Measurements from ENCODE around the gene C5AR2. TPM values are rescaled to one million over a fixed set of nuclear protein-coding genes. Genes with fewer than 3 reads are reported as not detected.

Gene C5AR2
- total RNA-seq, 1 experiment from 2014 or later = not detected

- no peaks in the 10 kb centered on the region for H3K79me1 ChIP-seq (ENCODE audit: insufficient read depth, low read depth, low read length, poor library complexity, severe bottlenecking)
- H3K27ac Mint-ChIP-seq = no peak overlapping the region
- DNase-seq = no peak
- no peaks in the 10 kb centered on the region for H4K20me1 ChIP-seq (ENCODE audit: control insufficient read depth, insufficient read depth, insufficient read length)
- TF ChIP-seq, protein P1, sequence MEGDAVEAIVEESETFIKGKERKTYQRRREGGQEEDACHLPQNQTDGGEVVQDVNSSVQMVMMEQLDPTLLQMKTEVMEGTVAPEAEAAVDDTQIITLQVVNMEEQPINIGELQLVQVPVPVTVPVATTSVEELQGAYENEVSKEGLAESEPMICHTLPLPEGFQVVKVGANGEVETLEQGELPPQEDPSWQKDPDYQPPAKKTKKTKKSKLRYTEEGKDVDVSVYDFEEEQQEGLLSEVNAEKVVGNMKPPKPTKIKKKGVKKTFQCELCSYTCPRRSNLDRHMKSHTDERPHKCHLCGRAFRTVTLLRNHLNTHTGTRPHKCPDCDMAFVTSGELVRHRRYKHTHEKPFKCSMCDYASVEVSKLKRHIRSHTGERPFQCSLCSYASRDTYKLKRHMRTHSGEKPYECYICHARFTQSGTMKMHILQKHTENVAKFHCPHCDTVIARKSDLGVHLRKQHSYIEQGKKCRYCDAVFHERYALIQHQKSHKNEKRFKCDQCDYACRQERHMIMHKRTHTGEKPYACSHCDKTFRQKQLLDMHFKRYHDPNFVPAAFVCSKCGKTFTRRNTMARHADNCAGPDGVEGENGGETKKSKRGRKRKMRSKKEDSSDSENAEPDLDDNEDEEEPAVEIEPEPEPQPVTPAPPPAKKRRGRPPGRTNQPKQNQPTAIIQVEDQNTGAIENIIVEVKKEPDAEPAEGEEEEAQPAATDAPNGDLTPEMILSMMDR (conservative IDR thresholded peaks at IDR 0.05) = no peak
- no peak overlapping the region for H4K5ac ChIP-seq (ENCODE audit: insufficient read length, low read depth, low read length)
- H4K91ac ChIP-seq (ENCODE audit: insufficient read length, low read depth, low read length) = no peak overlapping the region
- H3K36me3 Mint-ChIP-seq (ENCODE audit: insufficient read depth in 1 of 3, low read depth in 3 of 3) = no peaks in the 10 kb centered on the region
- no peaks in the 10 kb centered on the region for H3K4me1 ChIP-seq (ENCODE audit: insufficient read depth, low read length)
- no peak overlapping the region for H2AK5ac ChIP-seq (ENCODE audit: insufficient read length, low read length)
- no peak overlapping the region for H2BK5ac ChIP-seq (ENCODE audit: insufficient read length, low read length)
- H3K79me2 ChIP-seq (ENCODE audit: insufficient read depth, low read length) = no peaks in the 10 kb centered on the region
- H3K9me3 Mint-ChIP-seq = no peaks in the 10 kb centered on the region; a peak in 1 of 5 replicates
- WGBS (ENCODE audit: extremely low coverage, insufficient read length, low lambda C conversion rate) = no CpG with 5 or more reads among the region's 5 CpGs
- H3T11ph ChIP-seq (ENCODE audit: low read length) = no peak overlapping the region
- no peak overlapping the region for H2AFZ ChIP-seq (ENCODE audit: low read length)
- H3K4me3 Mint-ChIP-seq = no peak overlapping the region
- H2BK12ac ChIP-seq (ENCODE audit: insufficient read length, low read depth, low read length) = no peak overlapping the region
- H2BK15ac ChIP-seq (ENCODE audit: low read depth, low read length) = no peak overlapping the region
- H3K9me3 ChIP-seq (ENCODE audit: control insufficient read depth, low read depth, low read length) = no peaks in the 10 kb centered on the region
- no peak overlapping the region for H2BK20ac ChIP-seq (ENCODE audit: low read depth, low read length, poor library complexity, severe bottlenecking)
- H3K27me3 Mint-ChIP-seq (ENCODE audit: low read depth) = peaks cover 21% of the 10 kb centered on the region
- H3K14ac ChIP-seq (ENCODE audit: insufficient read depth, low read length) = no peak overlapping the region
- no peak overlapping the region for H3K18ac ChIP-seq (ENCODE audit: insufficient read length, low read depth, low read length)
- no peak overlapping the region for H2BK120ac ChIP-seq (ENCODE audit: low read depth, low read length, poor library complexity, severe bottlenecking)
- no peaks in the 10 kb centered on the region for H3K23me2 ChIP-seq (ENCODE audit: insufficient read length, low read depth, low read length, poor library complexity, severe bottlenecking)
- no peak overlapping the region for H3K4ac ChIP-seq (ENCODE audit: low read depth, low read length)
- H3K4me2 ChIP-seq (ENCODE audit: insufficient read depth, insufficient read length, low read length) = no peak overlapping the region
- no peak overlapping the region for H3K9ac ChIP-seq (ENCODE audit: extremely low read depth, insufficient read length, low read length)
- H3K27me3 ChIP-seq (ENCODE audit: insufficient read depth, low read length) = no peaks in the 10 kb centered on the region
- H4K8ac ChIP-seq (replicated peaks; ENCODE audit: insufficient read length, low read depth, low read length) = no peak overlapping the region
- no peak overlapping the region for H3K56ac ChIP-seq (ENCODE audit: insufficient read length, low read depth, low read length)
- peaks cover 0 to 6% of the 10 kb centered on the region in 2 experiments; a peak in 1 of 4 replicates for H3K4me1 Mint-ChIP-seq
- no peak overlapping the region for H3K27ac ChIP-seq (ENCODE audit: insufficient read length, low read depth, low read length)
- no peak overlapping the region for H3K23ac ChIP-seq (ENCODE audit: insufficient read length, low read depth, low read length)
Measured at GRCh38 chr19:47312366-47313006, 19.5 kb upstream of the C5AR2 start.

Measured in H9 (cell line).